ENCODE results near the gene ROBO1. TPM values are rescaled to one million over a fixed set of nuclear protein-coding genes. Genes with fewer than 3 reads are reported as not detected.

ROBO1 gene
- total RNA-seq, 1 donor from 2014 or later, result 250 TPM

DNA sequence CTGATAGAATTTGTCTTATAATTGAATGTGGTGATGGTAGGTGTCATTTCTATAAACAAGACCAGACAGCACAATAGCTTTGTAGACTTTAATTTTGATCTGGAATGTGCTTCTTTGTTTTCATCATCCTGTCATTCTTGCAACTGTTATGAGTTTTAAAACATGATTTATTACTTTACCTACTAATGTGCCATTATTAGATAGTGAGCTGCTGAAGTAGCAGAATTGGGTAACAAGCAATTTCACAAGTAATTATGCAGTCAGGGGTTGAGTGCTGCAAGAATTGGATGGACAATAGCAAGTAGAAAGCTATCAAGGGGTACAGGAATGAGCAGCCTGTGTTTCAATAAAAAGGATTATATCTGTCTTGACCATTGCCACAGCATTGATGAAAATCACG is 975.6 kb downstream of the ROBO1 start:
- TF ChIP-seq, protein P1, sequence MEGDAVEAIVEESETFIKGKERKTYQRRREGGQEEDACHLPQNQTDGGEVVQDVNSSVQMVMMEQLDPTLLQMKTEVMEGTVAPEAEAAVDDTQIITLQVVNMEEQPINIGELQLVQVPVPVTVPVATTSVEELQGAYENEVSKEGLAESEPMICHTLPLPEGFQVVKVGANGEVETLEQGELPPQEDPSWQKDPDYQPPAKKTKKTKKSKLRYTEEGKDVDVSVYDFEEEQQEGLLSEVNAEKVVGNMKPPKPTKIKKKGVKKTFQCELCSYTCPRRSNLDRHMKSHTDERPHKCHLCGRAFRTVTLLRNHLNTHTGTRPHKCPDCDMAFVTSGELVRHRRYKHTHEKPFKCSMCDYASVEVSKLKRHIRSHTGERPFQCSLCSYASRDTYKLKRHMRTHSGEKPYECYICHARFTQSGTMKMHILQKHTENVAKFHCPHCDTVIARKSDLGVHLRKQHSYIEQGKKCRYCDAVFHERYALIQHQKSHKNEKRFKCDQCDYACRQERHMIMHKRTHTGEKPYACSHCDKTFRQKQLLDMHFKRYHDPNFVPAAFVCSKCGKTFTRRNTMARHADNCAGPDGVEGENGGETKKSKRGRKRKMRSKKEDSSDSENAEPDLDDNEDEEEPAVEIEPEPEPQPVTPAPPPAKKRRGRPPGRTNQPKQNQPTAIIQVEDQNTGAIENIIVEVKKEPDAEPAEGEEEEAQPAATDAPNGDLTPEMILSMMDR (IDR thresholded peaks at IDR 0.05; ENCODE audit: unreplicated experiment), result no peak
- Mint-ChIP-seq H3K27ac (ENCODE audit: unreplicated experiment) (no peak overlapping the region), H3K4me1 (ENCODE audit: unreplicated experiment) (peaks cover 20% of the 10 kb centered on the region), H3K27me3 (ENCODE audit: unreplicated experiment) (no peaks in the 10 kb centered on the region), H3K4me3 (ENCODE audit: unreplicated experiment) (no peak overlapping the region), H3K36me3 (ENCODE audit: low read depth, unreplicated experiment) (no peaks in the 10 kb centered on the region), H3K9me3 (ENCODE audit: unreplicated experiment) (no peaks in the 10 kb centered on the region)
- DNase-seq (ENCODE audit: low spot score), result no peak

DNA sequence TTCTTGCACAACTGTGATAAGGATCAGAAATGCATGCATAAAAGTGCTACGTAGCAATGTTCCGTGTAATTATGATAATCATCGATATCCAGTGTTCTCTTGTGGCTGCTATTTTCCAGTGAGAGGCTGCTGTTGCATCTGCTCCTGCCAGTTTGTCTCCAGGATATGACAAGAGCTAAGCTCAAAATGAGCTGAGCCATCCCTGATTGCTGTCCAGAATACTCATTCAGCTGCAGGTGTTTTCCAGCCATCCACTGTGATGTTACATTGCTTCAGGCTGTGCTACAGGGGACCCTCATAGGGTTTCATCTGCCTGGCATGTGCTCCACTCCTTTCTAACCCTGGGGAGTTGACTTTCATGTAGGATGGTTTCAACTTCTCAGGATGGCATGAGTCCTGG is 976.0 kb downstream of the ROBO1 start:
- DNase-seq (ENCODE audit: low spot score), result no peak
- H3K4me3 Mint-ChIP-seq (ENCODE audit: unreplicated experiment), result no peak overlapping the region
- no peaks in the 10 kb centered on the region for H3K27me3 Mint-ChIP-seq (ENCODE audit: unreplicated experiment)
- H3K9me3 Mint-ChIP-seq (ENCODE audit: unreplicated experiment), result no peaks in the 10 kb centered on the region
- H3K4me1 Mint-ChIP-seq (ENCODE audit: unreplicated experiment), result peaks cover 16% of the 10 kb centered on the region
- TF ChIP-seq, protein P1 (IDR thresholded peaks at IDR 0.05; ENCODE audit: unreplicated experiment), result no peak
- H3K36me3 Mint-ChIP-seq (ENCODE audit: low read depth, unreplicated experiment), result no peaks in the 10 kb centered on the region
- no peak overlapping the region for H3K27ac Mint-ChIP-seq (ENCODE audit: unreplicated experiment)

DNA sequence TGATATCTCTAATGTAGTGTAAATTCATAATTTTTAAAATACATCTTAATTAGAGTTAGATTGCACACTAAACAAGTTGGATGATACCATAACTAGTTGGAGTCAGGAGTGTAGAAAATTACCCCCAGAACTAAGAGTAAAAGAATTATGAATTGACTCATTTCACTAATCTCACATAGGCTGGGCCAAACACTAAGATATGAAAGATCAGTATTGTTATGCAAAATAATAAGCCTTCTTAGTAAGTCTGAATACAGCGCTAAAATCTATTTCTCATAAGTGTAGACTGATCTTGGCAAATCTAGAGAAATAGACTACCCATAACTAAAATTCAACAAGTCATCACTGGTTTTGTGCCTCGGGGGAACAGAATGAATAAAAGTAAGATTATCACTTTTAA is 979.0 kb downstream of the ROBO1 start:
- DNase-seq (ENCODE audit: low spot score), result no peak
- TF ChIP-seq, protein P1 (IDR thresholded peaks at IDR 0.05; ENCODE audit: unreplicated experiment), result no peak
- no peak overlapping the region for H3K27ac Mint-ChIP-seq (ENCODE audit: unreplicated experiment)
- peaks cover 4% of the 10 kb centered on the region for H3K4me1 Mint-ChIP-seq (ENCODE audit: unreplicated experiment)
- no peak overlapping the region for H3K4me3 Mint-ChIP-seq (ENCODE audit: unreplicated experiment)
- H3K9me3 Mint-ChIP-seq (ENCODE audit: unreplicated experiment), result no peaks in the 10 kb centered on the region
- no peaks in the 10 kb centered on the region for H3K36me3 Mint-ChIP-seq (ENCODE audit: low read depth, unreplicated experiment)
- H3K27me3 Mint-ChIP-seq (ENCODE audit: unreplicated experiment), result no peaks in the 10 kb centered on the region

DNA sequence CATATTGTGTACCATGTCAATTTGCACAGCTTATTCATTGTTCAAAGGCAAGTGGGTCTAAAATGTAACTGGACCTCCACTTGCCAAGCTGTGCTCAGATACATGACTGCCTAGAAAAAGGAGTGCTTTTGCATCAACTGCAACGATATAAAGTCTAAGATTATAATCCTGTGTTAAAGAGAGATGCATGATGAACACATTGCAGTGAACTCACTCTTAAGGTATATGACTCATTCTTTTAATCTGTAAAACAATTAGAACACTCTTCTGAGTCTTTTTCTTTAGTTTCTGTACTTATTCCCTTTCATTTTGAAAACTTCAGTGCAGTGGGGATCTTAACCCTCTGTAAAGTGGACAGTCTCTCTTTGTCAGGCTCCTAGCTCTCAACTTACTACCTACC is 982.8 kb downstream of the ROBO1 start:
- TF ChIP-seq, protein P1 (IDR thresholded peaks at IDR 0.05; ENCODE audit: unreplicated experiment), result no peak
- Mint-ChIP-seq H3K4me3 (ENCODE audit: unreplicated experiment) (no peak overlapping the region), H3K9me3 (ENCODE audit: unreplicated experiment) (no peaks in the 10 kb centered on the region), H3K4me1 (ENCODE audit: unreplicated experiment) (no peaks in the 10 kb centered on the region), H3K27me3 (ENCODE audit: unreplicated experiment) (no peaks in the 10 kb centered on the region), H3K36me3 (ENCODE audit: low read depth, unreplicated experiment) (no peaks in the 10 kb centered on the region), H3K27ac (ENCODE audit: unreplicated experiment) (no peak overlapping the region)
- DNase-seq (ENCODE audit: low spot score), result no peak

DNA sequence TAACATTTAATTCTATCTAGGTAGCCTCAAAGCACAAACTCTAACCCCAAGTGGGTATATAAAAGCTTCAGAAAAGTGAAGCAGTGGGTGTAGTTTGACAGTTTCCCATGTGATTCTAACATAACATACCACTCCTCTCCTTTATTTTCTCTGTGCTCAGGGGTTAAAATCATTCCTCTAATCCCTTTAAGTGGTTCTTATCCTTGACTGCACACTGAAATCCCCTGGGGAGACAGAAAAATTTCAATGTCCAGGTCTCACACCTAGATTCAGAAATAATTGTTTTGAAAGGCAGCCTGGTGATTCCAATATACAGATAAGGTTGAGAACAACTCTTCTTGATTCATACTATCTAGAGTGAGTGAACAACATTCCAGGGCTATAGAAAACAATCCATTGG is 986.4 kb downstream of the ROBO1 start:
- Mint-ChIP-seq H3K4me1 (ENCODE audit: unreplicated experiment) (no peaks in the 10 kb centered on the region), H3K4me3 (ENCODE audit: unreplicated experiment) (no peak overlapping the region), H3K9me3 (ENCODE audit: unreplicated experiment) (no peaks in the 10 kb centered on the region), H3K36me3 (ENCODE audit: low read depth, unreplicated experiment) (peaks cover 6% of the 10 kb centered on the region), H3K27me3 (ENCODE audit: unreplicated experiment) (no peaks in the 10 kb centered on the region), H3K27ac (ENCODE audit: unreplicated experiment) (no peak overlapping the region)
- DNase-seq (ENCODE audit: low spot score), result no peak
- TF ChIP-seq, protein P1 (IDR thresholded peaks at IDR 0.05; ENCODE audit: unreplicated experiment), result no peak

Measured in endothelial cell (in vitro differentiated cells).